ENCODE measurements around the gene CHRNA7.

The CHRNA7 gene

GRCh38 chr15:32091505-32092380 lies 61.4 kb downstream of the CHRNA7 start:
- H2BK120ac ChIP-seq (ENCODE audit: low read depth, low read length): no peak overlapping the region
- no peak overlapping the region for H3K9ac ChIP-seq (ENCODE audit: low read length)
- no peaks in the 10 kb centered on the region for H3K79me1 ChIP-seq (ENCODE audit: low read length)
- no peak overlapping the region for H3K4me2 ChIP-seq (ENCODE audit: low read length)
- H3K4ac ChIP-seq (ENCODE audit: low read depth, low read length): no peak overlapping the region
- H3K23ac ChIP-seq (ENCODE audit: low read length): no peak overlapping the region
- H2BK15ac ChIP-seq (replicated peaks; ENCODE audit: low read depth): no peak overlapping the region
- H2AK5ac ChIP-seq (ENCODE audit: low read length): no peak overlapping the region
- WGBS (ENCODE audit: extremely low coverage, insufficient coverage, low lambda C conversion rate): no CpG with 5 or more reads among the region's 4 CpGs
- H3K27ac ChIP-seq (ENCODE audit: low read depth, low read length): no peak overlapping the region
- no peak for DNase-seq
- H3K4me1 ChIP-seq (ENCODE audit: control insufficient read depth, low read depth, low read length): no peaks in the 10 kb centered on the region
- no peaks in the 10 kb centered on the region for H3K79me2 ChIP-seq (ENCODE audit: control insufficient read depth, insufficient read depth, low read length)
- H3K4me3 ChIP-seq (ENCODE audit: low read length): no peak overlapping the region
- H2BK5ac ChIP-seq (ENCODE audit: low read length): no peak overlapping the region
- no peak overlapping the region for H4K5ac ChIP-seq (ENCODE audit: low read length)
- H3K18ac ChIP-seq (ENCODE audit: low read length): no peak overlapping the region
- H3K27me3 ChIP-seq (ENCODE audit: insufficient read depth, low read length, poor library complexity): no peaks in the 10 kb centered on the region
- H3K36me3 ChIP-seq (ENCODE audit: control insufficient read depth, insufficient read depth, low read length): no peaks in the 10 kb centered on the region
- no peak overlapping the region for H4K8ac ChIP-seq (ENCODE audit: low read depth, low read length)
- no peak overlapping the region for H3K56ac ChIP-seq (ENCODE audit: low read length)

GRCh38 chr15:32096213-32096612 lies 65.9 kb downstream of the CHRNA7 start:
- no peaks in the 10 kb centered on the region for H3K36me3 ChIP-seq (ENCODE audit: control insufficient read depth, insufficient read depth, low read length)
- no peak overlapping the region for H3K9ac ChIP-seq (ENCODE audit: low read length)
- no peak overlapping the region for H3K23ac ChIP-seq (ENCODE audit: low read length)
- no peak for DNase-seq
- no peak overlapping the region for H3K18ac ChIP-seq (ENCODE audit: low read length)
- no peaks in the 10 kb centered on the region for H3K79me2 ChIP-seq (ENCODE audit: control insufficient read depth, insufficient read depth, low read length)
- no peak overlapping the region for H4K8ac ChIP-seq (ENCODE audit: low read depth, low read length)
- H3K79me1 ChIP-seq (ENCODE audit: low read length): no peaks in the 10 kb centered on the region
- H2BK120ac ChIP-seq (ENCODE audit: low read depth, low read length): no peak overlapping the region
- H3K4me2 ChIP-seq (ENCODE audit: low read length): no peak overlapping the region
- WGBS (ENCODE audit: extremely low coverage, insufficient coverage, low lambda C conversion rate): no CpG with 5 or more reads among the region's 2 CpGs
- H2BK15ac ChIP-seq (replicated peaks; ENCODE audit: low read depth): no peak overlapping the region
- H2BK5ac ChIP-seq (ENCODE audit: low read length): no peak overlapping the region
- H3K27me3 ChIP-seq (ENCODE audit: insufficient read depth, low read length, poor library complexity): no peaks in the 10 kb centered on the region
- H2AK5ac ChIP-seq (ENCODE audit: low read length): no peak overlapping the region
- no peaks in the 10 kb centered on the region for H3K4me1 ChIP-seq (ENCODE audit: control insufficient read depth, low read depth, low read length)
- H3K56ac ChIP-seq (ENCODE audit: low read length): no peak overlapping the region
- H4K5ac ChIP-seq (ENCODE audit: low read length): no peak overlapping the region
- H3K27ac ChIP-seq (ENCODE audit: low read depth, low read length): no peak overlapping the region
- H3K4ac ChIP-seq (ENCODE audit: low read depth, low read length): no peak overlapping the region
- H3K4me3 ChIP-seq (ENCODE audit: low read length): no peak overlapping the region

- no peak overlapping the region for H2BK120ac ChIP-seq (ENCODE audit: low read depth, low read length)
- no peak overlapping the region for H3K9ac ChIP-seq (ENCODE audit: low read length)
- H4K8ac ChIP-seq (ENCODE audit: low read depth, low read length): no peak overlapping the region
- no peaks in the 10 kb centered on the region for H3K79me1 ChIP-seq (ENCODE audit: low read length)
- H3K27ac ChIP-seq (ENCODE audit: low read depth, low read length): no peak overlapping the region
- no peaks in the 10 kb centered on the region for H3K79me2 ChIP-seq (ENCODE audit: control insufficient read depth, insufficient read depth, low read length)
- H3K36me3 ChIP-seq (ENCODE audit: control insufficient read depth, insufficient read depth, low read length): no peaks in the 10 kb centered on the region
- H2AK5ac ChIP-seq (ENCODE audit: low read length): no peak overlapping the region
- no peak overlapping the region for H3K23ac ChIP-seq (ENCODE audit: low read length)
- no peaks in the 10 kb centered on the region for H3K27me3 ChIP-seq (ENCODE audit: insufficient read depth, low read length, poor library complexity)
- H3K18ac ChIP-seq (ENCODE audit: low read length): no peak overlapping the region
- no peak overlapping the region for H3K4ac ChIP-seq (ENCODE audit: low read depth, low read length)
- no peak overlapping the region for H4K5ac ChIP-seq (ENCODE audit: low read length)
- no peak overlapping the region for H2BK5ac ChIP-seq (ENCODE audit: low read length)
- no peak overlapping the region for H3K56ac ChIP-seq (ENCODE audit: low read length)
- no CpG with 5 or more reads among the region's 13 CpGs for WGBS (ENCODE audit: extremely low coverage, insufficient coverage, low lambda C conversion rate)
- no peaks in the 10 kb centered on the region for H3K4me1 ChIP-seq (ENCODE audit: control insufficient read depth, low read depth, low read length)
- DNase-seq: peak; percentile 19
- H2BK15ac ChIP-seq (replicated peaks; ENCODE audit: low read depth): no peak overlapping the region
- no peak overlapping the region for H3K4me3 ChIP-seq (ENCODE audit: low read length)
- H3K4me2 ChIP-seq (ENCODE audit: low read length): no peak overlapping the region
These were observed 66.8 kb downstream of the CHRNA7 start for GRCh38 chr15:32096916-32097617.

GRCh38 chr15:32098033-32098432 lies 67.7 kb downstream of the CHRNA7 start:
- Histone ChIP-seq H3K4ac (ENCODE audit: low read depth, low read length) (no peak overlapping the region), H3K79me2 (ENCODE audit: control insufficient read depth, insufficient read depth, low read length) (no peaks in the 10 kb centered on the region), H3K56ac (ENCODE audit: low read length) (no peak overlapping the region), H2AK5ac (ENCODE audit: low read length) (no peak overlapping the region), H3K36me3 (ENCODE audit: control insufficient read depth, insufficient read depth, low read length) (no peaks in the 10 kb centered on the region), H3K79me1 (ENCODE audit: low read length) (no peaks in the 10 kb centered on the region), H3K18ac (ENCODE audit: low read length) (no peak overlapping the region), H3K4me1 (ENCODE audit: control insufficient read depth, low read depth, low read length) (no peaks in the 10 kb centered on the region), H2BK5ac (ENCODE audit: low read length) (no peak overlapping the region), H3K4me3 (ENCODE audit: low read length) (no peak overlapping the region), H3K23ac (ENCODE audit: low read length) (no peak overlapping the region), H3K9ac (ENCODE audit: low read length) (no peak overlapping the region), H2BK120ac (ENCODE audit: low read depth, low read length) (no peak overlapping the region), H4K8ac (ENCODE audit: low read depth, low read length) (no peak overlapping the region), H3K27me3 (ENCODE audit: insufficient read depth, low read length, poor library complexity) (no peaks in the 10 kb centered on the region), H4K5ac (ENCODE audit: low read length) (no peak overlapping the region), H3K4me2 (ENCODE audit: low read length) (no peak overlapping the region), H2BK15ac (replicated peaks; ENCODE audit: low read depth) (no peak overlapping the region), H3K27ac (ENCODE audit: low read depth, low read length) (no peak overlapping the region)
- no CpG with 5 or more reads among the region's 7 CpGs for WGBS (ENCODE audit: extremely low coverage, insufficient coverage, low lambda C conversion rate)
- DNase-seq: no peak

GRCh38 chr15:32099097-32099785 lies 68.9 kb downstream of the CHRNA7 start:
- H3K79me1 ChIP-seq (ENCODE audit: low read length): no peaks in the 10 kb centered on the region
- H3K4ac ChIP-seq (ENCODE audit: low read depth, low read length): no peak overlapping the region
- H3K4me1 ChIP-seq (ENCODE audit: control insufficient read depth, low read depth, low read length): no peaks in the 10 kb centered on the region
- H2BK120ac ChIP-seq (ENCODE audit: low read depth, low read length): no peak overlapping the region
- no peaks in the 10 kb centered on the region for H3K27me3 ChIP-seq (ENCODE audit: insufficient read depth, low read length, poor library complexity)
- no peak overlapping the region for H2BK5ac ChIP-seq (ENCODE audit: low read length)
- no peak overlapping the region for H3K56ac ChIP-seq (ENCODE audit: low read length)
- H3K36me3 ChIP-seq (ENCODE audit: control insufficient read depth, insufficient read depth, low read length): no peaks in the 10 kb centered on the region
- H3K4me3 ChIP-seq (ENCODE audit: low read length): no peak overlapping the region
- no peak overlapping the region for H4K8ac ChIP-seq (ENCODE audit: low read depth, low read length)
- no CpG with 5 or more reads among the region's 7 CpGs for WGBS (ENCODE audit: extremely low coverage, insufficient coverage, low lambda C conversion rate)
- H3K18ac ChIP-seq (ENCODE audit: low read length): no peak overlapping the region
- no peak overlapping the region for H3K23ac ChIP-seq (ENCODE audit: low read length)
- H3K9ac ChIP-seq (ENCODE audit: low read length): no peak overlapping the region
- H3K4me2 ChIP-seq (ENCODE audit: low read length): no peak overlapping the region
- no peak overlapping the region for H2AK5ac ChIP-seq (ENCODE audit: low read length)
- no peak overlapping the region for H2BK15ac ChIP-seq (replicated peaks; ENCODE audit: low read depth)
- H3K27ac ChIP-seq (ENCODE audit: low read depth, low read length): no peak overlapping the region
- no peak for DNase-seq
- H3K79me2 ChIP-seq (ENCODE audit: control insufficient read depth, insufficient read depth, low read length): no peaks in the 10 kb centered on the region
- H4K5ac ChIP-seq (ENCODE audit: low read length): no peak overlapping the region
